ENCODE results near the gene GRM7. TPM values are rescaled to one million over a fixed set of nuclear protein-coding genes. Genes with fewer than 3 reads are reported as not detected.

Gene GRM7
- polyA plus RNA-seq, 1 experiment, result not detected

- no peaks in the 10 kb centered on the region for H3K27me3 ChIP-seq (ENCODE audit: control insufficient read depth, insufficient read depth, low read length)
- no peak overlapping the region for H3K27ac ChIP-seq (ENCODE audit: low read depth, low read length)
- no peak overlapping the region for H3K4me3 ChIP-seq (ENCODE audit: low read depth, low read length)
- no peak for TF ChIP-seq CTCF (IDR thresholded peaks at IDR 0.05; ENCODE audit: low read depth, low read length)
- ChIA-PET POLR2A (no interaction called here), CTCF (no interaction called here)
- DNase-seq (ENCODE audit: low read depth, low spot score), result no peak
- no peaks in the 10 kb centered on the region for H3K9me3 ChIP-seq (ENCODE audit: control insufficient read depth, insufficient read depth, low read length)
Measured at GRCh38 chr3:7749931-7750695, 889.2 kb downstream of the GRM7 start.

GRCh38 chr3:7752005-7752404 lies 891.1 kb downstream of the GRM7 start:
- no peak overlapping the region for H3K4me3 ChIP-seq (ENCODE audit: low read depth, low read length)
- POLR2A ChIA-PET, result no interaction called here
- H3K27ac ChIP-seq (ENCODE audit: low read depth, low read length), result no peak overlapping the region
- no peak for TF ChIP-seq CTCF (IDR thresholded peaks at IDR 0.05; ENCODE audit: low read depth, low read length)
- no peak for DNase-seq (ENCODE audit: low read depth, low spot score)
- CTCF ChIA-PET, result no interaction called here
- H3K27me3 ChIP-seq (ENCODE audit: control insufficient read depth, insufficient read depth, low read length), result no peaks in the 10 kb centered on the region
- H3K9me3 ChIP-seq (ENCODE audit: control insufficient read depth, insufficient read depth, low read length), result no peaks in the 10 kb centered on the region

- no peak for DNase-seq (ENCODE audit: low read depth, low spot score)
Measured at GRCh38 chr3:7754653-7755441, 893.9 kb downstream of the GRM7 start.

GRCh38 chr3:7759630-7760029 lies 898.7 kb downstream of the GRM7 start:
- Histone ChIP-seq H3K27me3 (ENCODE audit: control insufficient read depth, insufficient read depth, low read length) (no peaks in the 10 kb centered on the region), H3K4me3 (ENCODE audit: low read depth, low read length) (no peak overlapping the region), H3K9me3 (ENCODE audit: control insufficient read depth, insufficient read depth, low read length) (peaks cover 9% of the 10 kb centered on the region; the same call in 1 of the 2 replicates), H3K27ac (ENCODE audit: low read depth, low read length) (no peak overlapping the region)
- POLR2A ChIA-PET, result no interaction called here
- DNase-seq (ENCODE audit: low read depth, low spot score), result no peak
- CTCF ChIA-PET, result no interaction called here
- no peak for TF ChIP-seq CTCF (IDR thresholded peaks at IDR 0.05; ENCODE audit: low read depth, low read length)

More at GRCh38 chr3:7754653-7755441, 893.9 kb downstream of the GRM7 start:
- Histone ChIP-seq H3K27me3 (ENCODE audit: control insufficient read depth, insufficient read depth, low read length) (no peaks in the 10 kb centered on the region), H3K4me3 (ENCODE audit: low read depth, low read length) (no peak overlapping the region), H3K27ac (ENCODE audit: low read depth, low read length) (no peak overlapping the region), H3K9me3 (ENCODE audit: control insufficient read depth, insufficient read depth, low read length) (no peaks in the 10 kb centered on the region; the same call in 1 of the 2 replicates)
- CTCF ChIA-PET, result no interaction called here
- no peak for TF ChIP-seq CTCF (IDR thresholded peaks at IDR 0.05; ENCODE audit: low read depth, low read length)
- POLR2A ChIA-PET, result no interaction called here

GRCh38 chr3:7760718-7761117 lies 899.8 kb downstream of the GRM7 start:
- H3K27me3 ChIP-seq (ENCODE audit: control insufficient read depth, insufficient read depth, low read length), result no peaks in the 10 kb centered on the region
- no peak overlapping the region for H3K4me3 ChIP-seq (ENCODE audit: low read depth, low read length)
- DNase-seq (ENCODE audit: low read depth, low spot score), result no peak
- ChIA-PET POLR2A (no interaction called here), CTCF (no interaction called here)
- peaks cover 11% of the 10 kb centered on the region; the same call in 1 of the 2 replicates for H3K9me3 ChIP-seq (ENCODE audit: control insufficient read depth, insufficient read depth, low read length)
- TF ChIP-seq CTCF (IDR thresholded peaks at IDR 0.05; ENCODE audit: low read depth, low read length), result no peak
- no peak overlapping the region for H3K27ac ChIP-seq (ENCODE audit: low read depth, low read length)

All from AG04450 (cell line).